Breast epithelium (tissue), 3 donors: ENCODE results near the gene REEP1.

ENCODE experiments used
- POLR2A ChIP-seq: fragments of 450-650 bp; IDR thresholded peaks from one replicate; pipeline ENCODE4 v1.6.1; 2016; ENCODE audit warnings: antibody characterized with exemption, mild to moderate bottlenecking, moderate library complexity
- POLR2AphosphoS5 ChIP-seq, 3 donors: sonication (generic); formaldehyde crosslinking; IDR thresholded peaks; one replicate each; pipeline ENCODE4 v1.6.1; 2017; ENCODE audit warnings: antibody characterized with exemption in 3 of 3
- TF ChIP-seq, protein P1 (sequence below), 3 donors: fragments of 450-650 bp; IDR thresholded peaks; one replicate each; pipeline ENCODE4 v1.5.1; 2016 to 2017; ENCODE audit warnings: antibody characterized with exemption in 3 of 3, mild to moderate bottlenecking in 3 of 3, moderate library complexity in 3 of 3

DNA sequence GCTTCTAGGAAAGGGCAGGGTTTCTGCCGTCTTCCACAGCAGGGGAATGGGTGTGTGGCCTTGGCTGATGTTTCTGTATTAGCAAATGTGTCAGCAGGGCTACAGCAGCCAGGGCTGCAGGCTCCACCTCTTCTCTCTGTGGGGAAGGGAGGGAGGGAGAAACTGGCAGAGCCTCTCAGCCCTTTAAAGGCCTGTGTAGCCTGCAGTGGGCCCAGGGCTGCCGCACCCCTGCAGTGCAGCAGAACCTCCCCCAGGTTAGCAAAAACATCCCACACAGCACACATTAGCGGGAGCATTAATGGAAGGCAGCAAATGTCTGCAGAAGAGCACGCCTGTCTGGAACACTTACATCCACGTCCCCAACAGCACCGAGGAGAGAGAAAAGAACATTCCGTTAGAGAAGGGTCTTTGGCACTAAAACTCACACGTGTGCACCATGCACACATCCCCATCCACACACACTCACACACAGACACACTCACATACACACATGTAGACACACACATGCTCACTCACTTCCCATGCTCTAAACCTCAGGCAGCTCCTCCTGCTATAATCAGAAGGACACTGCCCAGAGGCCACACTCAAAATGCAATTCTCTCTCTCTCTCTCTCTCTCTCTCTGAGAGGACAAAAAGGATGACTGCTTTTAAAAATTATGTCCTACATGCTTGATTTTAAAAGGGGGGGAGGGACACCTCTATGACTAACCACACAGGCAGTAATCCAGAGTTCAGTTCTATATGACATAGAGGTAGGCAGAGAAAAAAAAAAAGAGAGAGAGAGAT, 114.1 kb downstream of the REEP1 start:
- TF ChIP-seq, protein P1, sequence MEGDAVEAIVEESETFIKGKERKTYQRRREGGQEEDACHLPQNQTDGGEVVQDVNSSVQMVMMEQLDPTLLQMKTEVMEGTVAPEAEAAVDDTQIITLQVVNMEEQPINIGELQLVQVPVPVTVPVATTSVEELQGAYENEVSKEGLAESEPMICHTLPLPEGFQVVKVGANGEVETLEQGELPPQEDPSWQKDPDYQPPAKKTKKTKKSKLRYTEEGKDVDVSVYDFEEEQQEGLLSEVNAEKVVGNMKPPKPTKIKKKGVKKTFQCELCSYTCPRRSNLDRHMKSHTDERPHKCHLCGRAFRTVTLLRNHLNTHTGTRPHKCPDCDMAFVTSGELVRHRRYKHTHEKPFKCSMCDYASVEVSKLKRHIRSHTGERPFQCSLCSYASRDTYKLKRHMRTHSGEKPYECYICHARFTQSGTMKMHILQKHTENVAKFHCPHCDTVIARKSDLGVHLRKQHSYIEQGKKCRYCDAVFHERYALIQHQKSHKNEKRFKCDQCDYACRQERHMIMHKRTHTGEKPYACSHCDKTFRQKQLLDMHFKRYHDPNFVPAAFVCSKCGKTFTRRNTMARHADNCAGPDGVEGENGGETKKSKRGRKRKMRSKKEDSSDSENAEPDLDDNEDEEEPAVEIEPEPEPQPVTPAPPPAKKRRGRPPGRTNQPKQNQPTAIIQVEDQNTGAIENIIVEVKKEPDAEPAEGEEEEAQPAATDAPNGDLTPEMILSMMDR (IDR thresholded peaks at IDR 0.05), result no peak
- TF ChIP-seq POLR2A (no peak), POLR2AphosphoS5 (IDR thresholded peaks at IDR 0.05) (no peak)
